GM18951 (cell line): Measurements from ENCODE around the gene HK3.
A peak's percentile ranks its signal among the peaks of the same experiment; 100 is the strongest.

Source experiments
- POLR2A ChIP-seq: IDR thresholded peaks from 4 replicates; pipeline ENCODE4 v1.6.1; 2011; ENCODE audit warnings: mild to moderate bottlenecking; ENCODE audit not compliant: insufficient read length, insufficient read depth; ENCODE audit errors: extremely low read depth
- in situ Hi-C: fragments of 300-500 bp; cut with MboI; formaldehyde crosslinking; loops from one replicate; pipeline ENCODE4 v1.12.0; 2022; ENCODE audit warnings: low sequenced_read_pairs, mixed read lengths, inconsistent platforms; ENCODE audit not compliant: unreplicated experiment

HK3 gene

DNA sequence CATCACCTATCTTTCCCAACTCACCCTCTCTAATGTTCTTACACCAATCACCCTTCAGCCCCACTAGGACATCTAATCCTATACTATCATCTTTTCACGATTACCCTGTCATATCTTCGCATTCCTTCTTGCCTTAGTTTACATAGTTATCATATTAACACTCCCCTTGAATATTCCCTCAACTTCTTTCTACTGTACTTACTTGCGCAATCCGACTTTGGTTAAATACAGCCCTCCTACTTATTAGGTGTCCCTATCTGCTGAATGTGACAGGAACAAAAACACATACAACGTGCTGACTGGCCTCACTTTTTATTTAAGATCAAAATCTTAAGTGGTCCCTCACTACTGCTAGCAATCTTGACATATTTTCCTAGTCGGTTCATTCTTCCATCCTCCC is 19.5 kb upstream of the HK3 start:
- no peak for TF ChIP-seq POLR2A
- in situ Hi-C loops: no loop called here

DNA sequence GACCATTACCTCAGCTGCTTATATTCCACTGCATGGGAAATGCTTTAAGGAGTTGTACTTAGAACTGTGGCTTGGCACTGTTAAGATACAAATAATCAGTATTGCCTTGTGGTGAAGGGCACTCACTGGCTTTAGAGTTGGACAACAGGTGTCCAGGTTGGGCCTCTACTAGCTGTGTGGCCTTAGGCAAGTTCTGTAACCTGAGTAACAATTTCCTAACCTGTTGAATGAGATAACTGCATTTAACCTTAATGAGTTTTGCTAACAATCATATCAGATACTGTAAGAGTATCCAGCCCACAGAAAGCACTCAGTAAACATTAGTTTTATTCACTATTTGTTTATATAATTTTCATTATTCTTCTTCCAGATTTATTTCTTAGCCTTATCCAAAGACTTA is 17.2 kb upstream of the HK3 start:
- in situ Hi-C loops: no loop called here
- TF ChIP-seq POLR2A: no peak

GRCh38 chr5:176915906-176916305 is 16.8 kb upstream of the HK3 start:
- no peak for TF ChIP-seq POLR2A
- in situ Hi-C loops: no loop called here

GRCh38 chr5:176912115-176912514 is 13.0 kb upstream of the HK3 start:
- TF ChIP-seq POLR2A: no peak
- in situ Hi-C loops: no loop called here

DNA sequence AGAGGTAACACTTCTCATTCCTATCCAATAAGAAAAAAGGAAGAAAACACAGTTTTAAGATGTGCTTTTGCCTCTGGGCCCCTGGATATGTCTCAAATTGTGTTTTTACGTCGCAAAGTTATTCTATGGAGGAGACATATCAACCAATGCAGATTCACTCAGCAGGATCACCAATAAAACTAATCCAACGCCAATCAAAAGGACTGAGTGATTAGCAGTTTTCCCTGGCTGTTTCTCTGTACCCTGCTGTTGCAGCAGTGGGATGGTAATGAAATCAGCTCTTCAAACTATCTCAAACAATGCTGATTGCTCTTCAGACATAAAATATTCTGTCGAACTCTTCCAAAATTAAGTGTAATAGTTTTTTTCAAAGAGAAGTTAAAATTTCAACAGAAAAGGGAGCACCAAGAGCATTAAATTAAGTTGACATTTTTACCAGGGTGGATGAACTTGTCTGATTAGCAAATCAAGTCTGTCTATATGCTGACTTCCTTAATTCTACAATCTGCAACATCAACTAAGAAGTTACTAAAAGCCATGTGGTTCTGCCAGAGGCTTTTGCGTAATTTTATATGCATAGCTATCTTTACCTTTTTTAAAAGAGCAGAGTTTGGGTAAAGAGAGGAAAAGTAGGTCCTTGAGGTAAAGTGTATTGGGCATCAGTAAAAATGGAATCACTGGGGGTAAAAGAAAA is 9.7 kb upstream of the HK3 start:
- in situ Hi-C loops: no loop called here
- TF ChIP-seq POLR2A: no peak

DNA sequence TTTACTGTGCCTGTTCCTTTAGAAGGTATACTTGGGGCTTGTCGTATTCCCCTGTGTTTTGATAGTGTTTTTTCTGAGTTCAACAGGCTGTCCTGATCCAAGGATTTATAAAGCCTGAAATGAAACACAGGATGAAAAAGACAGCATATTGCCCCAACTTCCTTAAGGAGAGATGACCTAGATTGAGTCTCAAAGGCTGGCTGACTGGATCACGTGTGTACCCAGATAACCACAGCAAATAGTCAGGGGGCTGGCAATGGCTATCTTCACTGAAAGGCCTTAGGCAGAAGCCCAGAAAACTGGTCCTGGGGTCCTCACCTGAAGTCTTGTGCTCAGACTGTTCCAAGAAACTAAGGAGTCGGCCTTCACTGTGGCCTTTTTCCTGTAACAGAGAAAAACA is 7.7 kb upstream of the HK3 start:
- no peak for TF ChIP-seq POLR2A
- in situ Hi-C loops: no loop called here

DNA sequence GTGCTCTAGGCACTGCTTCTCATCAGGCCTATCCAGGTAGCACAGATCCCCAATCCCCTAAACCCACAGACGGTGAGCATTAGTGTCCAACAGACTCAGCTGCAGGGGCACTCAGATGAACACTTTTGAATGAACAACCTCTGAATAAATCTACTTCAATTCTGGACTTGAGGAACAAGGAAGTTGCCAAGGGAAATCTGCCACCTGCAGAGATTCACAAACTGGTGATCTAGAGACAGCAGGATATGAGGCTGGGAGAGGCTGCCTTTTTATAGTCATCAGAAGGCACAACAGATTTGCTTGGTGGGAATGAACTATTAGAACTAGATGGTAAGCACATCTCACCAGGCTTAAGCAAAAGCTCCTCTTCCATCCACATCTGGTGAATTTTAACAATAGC is 7.0 kb upstream of the HK3 start:
- TF ChIP-seq POLR2A: no peak
- in situ Hi-C loops: no loop called here

GRCh38 chr5:176904276-176904675 is 5.1 kb upstream of the HK3 start:
- TF ChIP-seq POLR2A: no peak
- in situ Hi-C loops: no loop called here

DNA sequence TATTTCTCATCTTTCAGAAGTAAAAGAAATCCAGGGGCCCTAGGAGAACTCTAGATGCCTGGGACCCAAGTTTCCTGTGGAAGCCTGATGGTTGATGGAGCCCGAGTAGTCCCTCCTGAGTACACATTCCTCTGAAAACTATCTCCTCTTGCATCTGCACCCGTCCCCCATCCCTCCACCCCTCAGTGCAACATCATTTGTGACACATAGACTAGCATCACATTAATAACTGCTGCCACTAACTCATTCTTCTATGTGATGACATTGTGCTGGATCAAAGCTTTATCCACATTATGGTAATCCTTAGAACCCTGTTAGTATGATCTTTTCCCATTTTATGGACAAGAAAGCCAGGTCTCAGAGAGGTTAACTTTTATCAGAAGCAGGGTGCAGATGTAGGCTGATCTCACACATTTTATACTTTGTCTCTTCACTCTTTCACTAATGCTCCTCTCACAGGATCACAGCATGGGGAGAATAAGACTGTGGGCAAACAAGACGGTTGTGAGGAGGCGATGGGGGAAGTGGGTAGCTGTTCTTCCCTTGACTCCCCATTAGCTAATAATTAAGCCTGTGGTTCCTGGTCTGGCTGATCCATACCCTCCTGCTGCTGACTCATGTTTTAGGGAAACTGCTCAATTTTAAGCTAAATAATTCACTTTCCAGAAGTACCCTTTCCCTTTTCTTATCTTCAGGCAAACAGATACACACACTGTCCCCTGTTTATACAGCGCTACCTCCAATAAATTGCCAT is 3.9 kb upstream of the HK3 start:
- TF ChIP-seq POLR2A: no peak
- in situ Hi-C loops: no loop called here

DNA sequence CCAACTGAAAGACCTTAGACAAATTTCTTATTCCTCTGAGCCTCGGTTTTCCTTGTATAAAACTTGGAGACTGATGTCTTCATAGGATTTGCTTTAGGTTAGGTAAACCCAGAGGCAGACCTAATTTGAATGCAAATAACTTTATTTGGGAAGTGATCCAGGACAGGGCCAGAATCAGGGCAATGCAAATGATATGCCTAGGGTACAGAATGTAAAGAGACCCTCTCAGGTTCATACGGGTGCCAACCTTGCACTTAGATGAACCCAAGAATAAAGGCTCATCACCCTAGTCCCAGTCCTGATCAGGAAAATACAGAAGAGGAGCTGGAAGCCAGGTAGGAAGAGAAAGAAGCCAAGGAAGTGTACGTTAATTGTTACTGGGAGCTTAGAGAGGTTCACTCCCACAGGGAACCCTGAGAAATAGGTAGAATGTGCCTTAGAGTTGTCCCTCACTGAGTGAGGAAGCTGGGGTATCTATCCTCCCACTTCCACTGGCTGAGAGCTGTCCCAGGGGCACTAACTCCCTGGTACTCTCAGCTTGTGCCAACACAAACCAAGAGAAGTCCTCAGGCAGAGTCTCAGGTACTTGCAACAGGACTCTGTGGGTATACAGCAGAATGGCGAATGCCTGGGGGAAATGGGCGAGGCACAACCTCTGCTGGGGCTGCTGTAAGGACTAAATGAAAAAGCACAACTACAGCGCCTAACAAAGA is 3.1 kb upstream of the HK3 start:
- in situ Hi-C loops: no loop called here
- TF ChIP-seq POLR2A: no peak

DNA sequence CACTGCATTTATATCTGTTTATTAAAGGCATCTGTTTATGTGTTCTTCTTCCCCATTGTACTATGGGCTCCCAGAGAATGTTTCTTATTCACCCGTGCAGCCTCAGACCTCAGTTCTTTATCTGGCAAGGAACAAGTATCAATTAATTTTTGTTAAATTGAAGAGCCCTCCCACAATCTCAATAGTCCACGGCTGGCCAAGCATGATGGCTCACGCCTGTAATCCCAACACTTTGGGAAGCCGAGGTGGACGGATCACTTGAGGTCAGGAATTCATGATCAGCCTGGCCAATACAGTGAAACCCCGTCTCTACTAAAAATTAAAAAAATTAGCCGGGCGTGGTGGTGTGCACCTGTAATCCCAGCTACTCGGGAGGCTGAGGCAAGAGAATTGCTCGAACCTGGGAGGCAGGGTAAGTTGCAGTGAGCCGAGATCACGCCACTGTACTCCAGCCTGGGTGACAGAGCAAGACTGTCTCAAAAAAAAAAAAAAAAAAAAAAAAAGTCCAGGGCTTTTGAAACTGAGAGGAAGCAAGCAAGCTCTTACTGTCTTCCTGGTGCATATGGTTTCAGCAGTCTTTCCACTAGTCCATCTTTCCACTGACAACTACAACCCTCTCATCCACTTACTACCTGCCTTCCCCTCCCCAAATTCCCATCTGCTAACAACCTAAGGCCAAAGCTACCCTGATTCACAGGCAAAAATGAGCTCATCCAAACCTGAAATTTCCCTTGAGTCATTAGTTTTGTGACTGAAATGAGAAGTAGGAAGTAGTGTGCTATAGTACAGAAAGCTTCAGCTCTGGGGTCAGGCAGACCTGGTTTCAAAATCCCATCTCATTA is 2.3 kb upstream of the HK3 start:
- TF ChIP-seq POLR2A: no peak
- in situ Hi-C loops: no loop called here

GRCh38 chr5:176900780-176901204 is 1.6 kb upstream of the HK3 start:
- peak; percentile 28 for TF ChIP-seq POLR2A
- in situ Hi-C loops: no loop called here

GRCh38 chr5:176899946-176900779 is 1.0 kb upstream of the HK3 start:
- in situ Hi-C loops: no loop called here
- TF ChIP-seq POLR2A: no peak

- in situ Hi-C loops: no loop called here
- TF ChIP-seq POLR2A: no peak
Observed at GRCh38 chr5:176897263-176897662, 1.9 kb downstream of the HK3 start.
